Testis (tissue), 2 donors: ENCODE results near the gene SPTA1.

Experiments used
- CTCF ChIP-seq, 3 experiments: fragments of 450-650 bp in 2 of 3; fragments of 200-600 bp in 1 of 3; sonication (generic) in 1 of 3; IDR thresholded peaks; one replicate each; pipeline ENCODE4 v1.5.1; 2016 to 2019; ENCODE audit warnings: antibody characterized with exemption in 3 of 3, mild to moderate bottlenecking in 2 of 3, moderate library complexity in 1 of 3
- POLR2A ChIP-seq: fragments of 450-650 bp; IDR thresholded peaks from one replicate; pipeline ENCODE4 v1.6.1; 2017; ENCODE audit warnings: antibody characterized with exemption, mild to moderate bottlenecking, moderate library complexity

GRCh38 chr1:158652721-158653334 is 33.7 kb downstream of the SPTA1 start:
- no peak for TF ChIP-seq CTCF (IDR thresholded peaks at IDR 0.05)
- no peak for TF ChIP-seq POLR2A
